Heart left ventricle (tissue), 13 donors: Measurements from ENCODE around the gene DTYMK.

Experiments
- POLR2A ChIP-seq, 2 donors: fragments of 450-650 bp; IDR thresholded peaks; one replicate each; pipeline ENCODE4 v1.6.1; 2017; ENCODE audit warnings: antibody characterized with exemption in 2 of 2, mild to moderate bottlenecking in 2 of 2, moderate library complexity in 2 of 2
- TF ChIP-seq, protein P1 (sequence below), 12 donors: fragments of 200-600 bp; sonication (generic) in 4 of 12; IDR thresholded peaks; one replicate each; pipeline versions ENCODE4 v1.5.0 to v1.8.0; 2018 to 2022; ENCODE audit warnings: antibody characterized with exemption in 12 of 12, mild to moderate bottlenecking in 5 of 12
- donor health status: ischemic (EF 13 %, LVEDD 7.1; RV severe dilation, severe dysfunction).
- donor health status: DM: no; HTN: yes; CAD: no.
- donor health status: DM: no; HTN: no; CAD: no.
- donor health status: ischemic (EF 25% LVEDD 6.9; RV normal size, moderate dysfunction).
- donor health status: ischemic (EF 25% LVEDD 5.7; RV mildly dilated, moderate dysfunction).
- donor health status: ischemic (EF 35%, LVEDD 5.7; RV mildly dilated, moderate dysfunction).
- donor health status: nonischemic (EF 11% LVEDD 7.7; RV severe dilation, severe dysfunction).
- donor health status: DM: yes; HTN: yes; CAD: no.
- donor health status: PGD.
- donor health status: ischemic (EF 29% LVEDD 5.4; RV normal size, mild dysfunction).
- donor health status: nonischemic (EF 23%, LVEDD 6.1; RV moderate dilation, normal function).

DNA sequence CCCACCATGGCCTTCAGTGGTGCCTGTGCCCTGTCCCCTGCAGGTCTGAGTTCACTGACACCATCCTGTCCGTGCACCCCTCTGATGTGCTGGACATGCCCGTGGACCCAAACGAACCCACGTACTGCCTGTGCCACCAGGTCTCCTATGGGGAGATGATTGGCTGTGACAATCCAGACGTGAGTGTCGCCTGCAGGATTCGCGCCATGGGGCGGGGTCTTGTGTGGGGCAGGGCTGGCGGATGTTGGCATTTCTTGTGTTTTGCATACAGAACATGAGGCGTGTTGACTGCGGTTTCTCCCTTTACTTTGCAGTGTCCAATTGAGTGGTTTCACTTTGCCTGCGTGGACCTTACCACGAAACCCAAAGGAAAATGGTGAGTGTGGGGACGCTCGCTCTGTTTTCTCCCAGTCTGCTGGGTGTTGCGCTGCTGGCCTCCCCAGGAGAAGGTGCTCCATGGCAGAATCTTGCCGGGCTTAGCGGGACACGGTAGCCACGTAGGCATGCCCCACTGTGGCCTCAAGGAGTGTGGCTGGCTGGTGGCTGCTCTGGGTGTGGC is 36.4 kb upstream of the DTYMK start:
- TF ChIP-seq POLR2A (IDR thresholded peaks at IDR 0.05): no peak
- TF ChIP-seq, protein P1, sequence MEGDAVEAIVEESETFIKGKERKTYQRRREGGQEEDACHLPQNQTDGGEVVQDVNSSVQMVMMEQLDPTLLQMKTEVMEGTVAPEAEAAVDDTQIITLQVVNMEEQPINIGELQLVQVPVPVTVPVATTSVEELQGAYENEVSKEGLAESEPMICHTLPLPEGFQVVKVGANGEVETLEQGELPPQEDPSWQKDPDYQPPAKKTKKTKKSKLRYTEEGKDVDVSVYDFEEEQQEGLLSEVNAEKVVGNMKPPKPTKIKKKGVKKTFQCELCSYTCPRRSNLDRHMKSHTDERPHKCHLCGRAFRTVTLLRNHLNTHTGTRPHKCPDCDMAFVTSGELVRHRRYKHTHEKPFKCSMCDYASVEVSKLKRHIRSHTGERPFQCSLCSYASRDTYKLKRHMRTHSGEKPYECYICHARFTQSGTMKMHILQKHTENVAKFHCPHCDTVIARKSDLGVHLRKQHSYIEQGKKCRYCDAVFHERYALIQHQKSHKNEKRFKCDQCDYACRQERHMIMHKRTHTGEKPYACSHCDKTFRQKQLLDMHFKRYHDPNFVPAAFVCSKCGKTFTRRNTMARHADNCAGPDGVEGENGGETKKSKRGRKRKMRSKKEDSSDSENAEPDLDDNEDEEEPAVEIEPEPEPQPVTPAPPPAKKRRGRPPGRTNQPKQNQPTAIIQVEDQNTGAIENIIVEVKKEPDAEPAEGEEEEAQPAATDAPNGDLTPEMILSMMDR (IDR thresholded peaks at IDR 0.05): no peak
